Activated naive CD8-positive, alpha-beta T cell treated with anti-CD3 and anti-CD28 coated beads, Interleukin-2, amount 10 ng/mL, durations not matched to agents 7 days and 5 days (primary cell): ENCODE results near the gene LRRC26. TPM values are rescaled to one million over a fixed set of nuclear protein-coding genes. Genes with fewer than 3 reads are reported as not detected.

Source experiments
- ATAC-seq: fragments of 150-1000 bp; cut with Tn5 transposase; one replicate; pipeline ENCODE4 v1.10.0; 2021; ENCODE audit warnings: low read depth, moderate library complexity
- POLR2A ChIA-PET: fragments of 350-600 bp; sonication (Branson Sonifier 250); formaldehyde crosslinking; loops from one replicate; lab custom pipeline; 2021; ENCODE audit warnings: antibody characterized with exemption; lab: Charles Lee
- DNase-seq: peaks from one replicate; pipeline ENCODE4 v3.0.0; 2021
- H3K27ac Mint-ChIP-seq: one replicate; pipeline ENCODE4 v1.8.0; 2022; ENCODE audit warnings: mild to moderate bottlenecking, mixed read lengths
- H3K27me3 Mint-ChIP-seq: one replicate; pipeline ENCODE4 v1.8.0; 2022; ENCODE audit warnings: mild to moderate bottlenecking, moderate library complexity, mixed read lengths
- H3K36me3 Mint-ChIP-seq: one replicate; pipeline ENCODE4 v1.8.0; 2021; ENCODE audit warnings: mild to moderate bottlenecking, mixed read lengths
- H3K4me1 Mint-ChIP-seq: one replicate; pipeline ENCODE4 v1.8.0; 2021; ENCODE audit warnings: mixed read lengths
- H3K4me3 Mint-ChIP-seq: one replicate; pipeline ENCODE4 v1.8.0; 2022; ENCODE audit warnings: mild to moderate bottlenecking, moderate library complexity, mixed read lengths
- H3K9me3 Mint-ChIP-seq: one replicate; pipeline ENCODE4 v1.8.0; 2021; ENCODE audit warnings: mixed read lengths
- total RNA-seq, 2 experiments: library from RNA; stranded (reverse); gene quantifications; one replicate each; pipeline ENCODE4 v1.2.3, GENCODE V29; 2021

Gene LRRC26
- total RNA-seq, 2 experiments from 2014 or later: not detected

- Mint-ChIP-seq H3K9me3 (no peaks in the 10 kb centered on the region), H3K27ac (no peak overlapping the region), H3K36me3 (no peaks in the 10 kb centered on the region), H3K27me3 (peaks cover 21% of the 10 kb centered on the region), H3K4me3 (no peak overlapping the region), H3K4me1 (peaks cover 3% of the 10 kb centered on the region)
- no peak for ATAC-seq
- POLR2A ChIA-PET: interaction anchor here (1.4 kb wide), 1 partner anchor 23 kb away, joined by 3 read pairs; the partner anchor contains the start of genes ANAPC2 and SSNA1
- no peak for DNase-seq
These were observed 4.5 kb downstream of the LRRC26 start for GRCh38 chr9:137165250-137165836.

GRCh38 chr9:137164370-137165249 is 5.2 kb downstream of the LRRC26 start:
- H3K9me3 Mint-ChIP-seq: no peaks in the 10 kb centered on the region
- H3K36me3 Mint-ChIP-seq: no peaks in the 10 kb centered on the region
- peaks cover 3% of the 10 kb centered on the region for H3K4me1 Mint-ChIP-seq
- POLR2A ChIA-PET: interaction anchor here (1.4 kb wide), 1 partner anchor 23 kb away, joined by 3 read pairs; the partner anchor contains the start of genes ANAPC2 and SSNA1
- DNase-seq: no peak
- no peak overlapping the region for H3K27ac Mint-ChIP-seq
- no peak overlapping the region for H3K4me3 Mint-ChIP-seq
- peaks cover 21% of the 10 kb centered on the region for H3K27me3 Mint-ChIP-seq
- no peak for ATAC-seq

GRCh38 chr9:137163805-137164204 is 6.0 kb downstream of the LRRC26 start:
- peaks cover 29% of the 10 kb centered on the region for H3K27me3 Mint-ChIP-seq
- no peak for ATAC-seq
- peaks cover 6% of the 10 kb centered on the region for H3K4me1 Mint-ChIP-seq
- no peak overlapping the region for H3K4me3 Mint-ChIP-seq
- H3K36me3 Mint-ChIP-seq: no peaks in the 10 kb centered on the region
- DNase-seq: no peak
- H3K27ac Mint-ChIP-seq: no peak overlapping the region
- no peaks in the 10 kb centered on the region for H3K9me3 Mint-ChIP-seq
- POLR2A ChIA-PET: no interaction called here

- Mint-ChIP-seq H3K9me3 (no peaks in the 10 kb centered on the region), H3K27ac (no peak overlapping the region), H3K36me3 (no peaks in the 10 kb centered on the region), H3K4me3 (no peak overlapping the region), H3K27me3 (peaks cover 30% of the 10 kb centered on the region), H3K4me1 (peaks cover 8% of the 10 kb centered on the region)
- POLR2A ChIA-PET: no interaction called here
- ATAC-seq (no peak), DNase-seq (no peak)
These were observed 6.5 kb downstream of the LRRC26 start for GRCh38 chr9:137163365-137163715.

- no peak overlapping the region for H3K27ac Mint-ChIP-seq
- H3K4me1 Mint-ChIP-seq: peaks cover 13% of the 10 kb centered on the region
- no peaks in the 10 kb centered on the region for H3K9me3 Mint-ChIP-seq
- DNase-seq (no peak), ATAC-seq (no peak)
- H3K4me3 Mint-ChIP-seq: no peak overlapping the region
- H3K27me3 Mint-ChIP-seq: peaks cover 35% of the 10 kb centered on the region
- H3K36me3 Mint-ChIP-seq: no peaks in the 10 kb centered on the region
- POLR2A ChIA-PET: interaction anchor here (0.6 kb wide), 1 partner anchor 19 kb away, joined by 3 read pairs; no protein-coding TSS in a partner anchor
These were observed 7.1 kb downstream of the LRRC26 start for GRCh38 chr9:137162505-137163364.

GRCh38 chr9:137161558-137162486 is 8.0 kb downstream of the LRRC26 start:
- POLR2A ChIA-PET: interaction anchor here (0.6 kb wide), 1 partner anchor 18 kb away, joined by 3 read pairs; no protein-coding TSS in a partner anchor
- H3K27ac Mint-ChIP-seq: no peak overlapping the region
- H3K4me1 Mint-ChIP-seq: peaks cover 13% of the 10 kb centered on the region

GRCh38 chr9:137160716-137161557 is 8.9 kb downstream of the LRRC26 start:
- H3K4me1 Mint-ChIP-seq: peaks cover 10% of the 10 kb centered on the region
- POLR2A ChIA-PET: no interaction called here
- H3K9me3 Mint-ChIP-seq: no peaks in the 10 kb centered on the region
- no peak overlapping the region for H3K27ac Mint-ChIP-seq
- ATAC-seq: no peak
- H3K4me3 Mint-ChIP-seq: no peak overlapping the region
- no peaks in the 10 kb centered on the region for H3K36me3 Mint-ChIP-seq
- no peak for DNase-seq
- H3K27me3 Mint-ChIP-seq: peaks cover 34% of the 10 kb centered on the region

More at GRCh38 chr9:137161558-137162486, 8.0 kb downstream of the LRRC26 start:
- DNase-seq (no peak), ATAC-seq (no peak)
- Mint-ChIP-seq H3K36me3 (no peaks in the 10 kb centered on the region), H3K4me3 (no peak overlapping the region), H3K9me3 (no peaks in the 10 kb centered on the region), H3K27me3 (peaks cover 38% of the 10 kb centered on the region)

- no peak for DNase-seq
- Mint-ChIP-seq H3K36me3 (no peaks in the 10 kb centered on the region), H3K4me1 (peaks cover 10% of the 10 kb centered on the region), H3K9me3 (no peaks in the 10 kb centered on the region), H3K4me3 (no peak overlapping the region), H3K27ac (no peak overlapping the region), H3K27me3 (peaks cover 33% of the 10 kb centered on the region)
- no peak for ATAC-seq
- POLR2A ChIA-PET: no interaction called here
These were observed 9.8 kb downstream of the LRRC26 start for GRCh38 chr9:137160054-137160425.

- H3K4me1 Mint-ChIP-seq: peaks cover 10% of the 10 kb centered on the region
- POLR2A ChIA-PET: interaction anchor here (2.3 kb wide), 1 partner anchor 30 kb away, joined by 9 read pairs; no protein-coding TSS in a partner anchor
- peaks cover 33% of the 10 kb centered on the region for H3K27me3 Mint-ChIP-seq
- H3K4me3 Mint-ChIP-seq: no peak overlapping the region
- H3K36me3 Mint-ChIP-seq: no peaks in the 10 kb centered on the region
- H3K9me3 Mint-ChIP-seq: no peaks in the 10 kb centered on the region
- peak overlapping the region; percentile 23 for H3K27ac Mint-ChIP-seq
- ATAC-seq (no peak), DNase-seq (no peak)
These were observed 10.5 kb downstream of the LRRC26 start for GRCh38 chr9:137159105-137160053.

GRCh38 chr9:137158625-137159024 is 11.2 kb downstream of the LRRC26 start:
- Mint-ChIP-seq H3K4me3 (no peak overlapping the region), H3K27me3 (peaks cover 33% of the 10 kb centered on the region), H3K4me1 (peaks cover 10% of the 10 kb centered on the region), H3K9me3 (no peaks in the 10 kb centered on the region), H3K36me3 (no peaks in the 10 kb centered on the region), H3K27ac (no peak overlapping the region)
- POLR2A ChIA-PET: interaction anchor here (1.3 to 2.3 kb wide), 2 partner anchors 12 to 29 kb away, joined by 3 to 9 read pairs; no protein-coding TSS in a partner anchor
- DNase-seq (no peak), ATAC-seq (no peak)
